GM13976 (cell line): Measurements from ENCODE around the gene PARL.

ENCODE experiments used
- DNase-seq: peaks from one replicate; pipeline ENCODE4 v3.0.0; 2012; ENCODE audit warnings: low spot score
- in situ Hi-C: fragments of 300-500 bp; cut with MboI; formaldehyde crosslinking; loops from one replicate; pipeline ENCODE4 v1.12.0; 2022; ENCODE audit warnings: low sequenced_read_pairs, mixed read lengths, inconsistent platforms; ENCODE audit not compliant: unreplicated experiment
- TF ChIP-seq, protein P1 (sequence below): IDR thresholded peaks from 2 replicates; pipeline ENCODE4 v1.5.1; 2012; ENCODE audit warnings: borderline replicate concordance, mild to moderate bottlenecking; ENCODE audit not compliant: insufficient read depth; ENCODE audit errors: extremely low read depth, missing control alignments, control extremely low read depth

PARL gene

GRCh38 chr3:183818041-183818620 is 66.5 kb downstream of the PARL start:
- in situ Hi-C loops, result no loop called here
- DNase-seq, result no peak
- TF ChIP-seq, protein P1, sequence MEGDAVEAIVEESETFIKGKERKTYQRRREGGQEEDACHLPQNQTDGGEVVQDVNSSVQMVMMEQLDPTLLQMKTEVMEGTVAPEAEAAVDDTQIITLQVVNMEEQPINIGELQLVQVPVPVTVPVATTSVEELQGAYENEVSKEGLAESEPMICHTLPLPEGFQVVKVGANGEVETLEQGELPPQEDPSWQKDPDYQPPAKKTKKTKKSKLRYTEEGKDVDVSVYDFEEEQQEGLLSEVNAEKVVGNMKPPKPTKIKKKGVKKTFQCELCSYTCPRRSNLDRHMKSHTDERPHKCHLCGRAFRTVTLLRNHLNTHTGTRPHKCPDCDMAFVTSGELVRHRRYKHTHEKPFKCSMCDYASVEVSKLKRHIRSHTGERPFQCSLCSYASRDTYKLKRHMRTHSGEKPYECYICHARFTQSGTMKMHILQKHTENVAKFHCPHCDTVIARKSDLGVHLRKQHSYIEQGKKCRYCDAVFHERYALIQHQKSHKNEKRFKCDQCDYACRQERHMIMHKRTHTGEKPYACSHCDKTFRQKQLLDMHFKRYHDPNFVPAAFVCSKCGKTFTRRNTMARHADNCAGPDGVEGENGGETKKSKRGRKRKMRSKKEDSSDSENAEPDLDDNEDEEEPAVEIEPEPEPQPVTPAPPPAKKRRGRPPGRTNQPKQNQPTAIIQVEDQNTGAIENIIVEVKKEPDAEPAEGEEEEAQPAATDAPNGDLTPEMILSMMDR, result no peak

DNA sequence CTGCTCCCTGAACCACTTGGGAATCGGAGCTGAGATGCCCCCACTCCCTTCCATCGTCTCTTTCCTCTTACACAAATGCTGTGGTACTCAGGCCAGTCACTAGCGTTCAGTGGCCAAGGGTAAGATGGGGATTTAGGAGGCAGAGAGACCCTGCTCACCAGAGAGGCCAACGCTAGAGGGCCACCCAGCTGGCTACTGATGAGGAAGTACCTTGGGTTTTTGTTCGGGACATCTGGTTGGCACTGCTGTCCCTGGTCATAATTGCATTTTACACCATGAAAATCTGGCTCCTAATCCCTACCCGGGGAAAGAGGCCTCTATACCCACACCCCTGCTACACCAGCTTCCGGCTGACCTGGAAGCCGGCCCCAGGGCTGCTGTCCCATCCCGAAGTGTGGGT is 67.0 kb downstream of the PARL start:
- in situ Hi-C loops, result no loop called here
- no peak for DNase-seq
- TF ChIP-seq, protein P1, result no peak

DNA sequence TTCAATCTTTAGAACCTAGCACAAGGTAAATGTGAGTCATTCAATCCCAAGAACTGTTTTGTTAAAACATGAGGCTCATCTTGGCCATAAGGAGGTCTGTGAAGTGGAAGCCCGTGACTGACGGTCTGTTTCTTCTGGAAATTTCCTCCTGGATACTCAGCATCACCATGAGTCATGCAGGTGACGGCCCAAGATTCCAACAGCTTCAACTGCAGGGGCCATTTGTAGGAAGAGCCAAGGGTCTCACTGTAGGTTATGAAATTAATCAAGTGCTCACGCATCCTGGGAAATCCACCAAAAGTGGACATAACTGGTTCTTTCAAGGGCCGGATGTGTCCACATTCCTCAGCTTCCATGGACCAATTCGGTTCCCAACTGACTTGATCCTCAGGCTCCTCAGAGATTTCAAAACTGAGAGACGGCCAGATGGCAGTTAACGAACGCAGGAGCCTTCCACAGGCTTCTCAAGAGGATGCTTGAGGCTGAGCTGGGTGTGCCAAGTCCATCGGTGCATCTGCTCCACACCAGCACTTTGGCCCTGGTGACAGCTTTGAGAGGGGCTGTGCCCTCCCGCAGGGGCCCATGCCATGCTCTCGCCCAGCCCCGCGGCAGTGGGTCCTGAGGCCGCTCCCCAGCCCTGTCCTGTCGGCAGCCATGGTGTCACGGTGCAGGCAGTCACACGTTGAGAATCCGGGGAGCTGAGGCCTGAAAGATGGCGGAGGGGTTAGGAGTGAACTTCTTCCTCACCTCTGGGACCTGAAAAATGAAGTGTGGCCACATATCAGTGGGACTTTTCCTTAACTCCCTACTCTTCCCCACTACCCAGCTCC is 67.8 kb downstream of the PARL start:
- TF ChIP-seq, protein P1, result no peak
- no peak for DNase-seq
- in situ Hi-C loops, result no loop called here

GRCh38 chr3:183815951-183816475 is 68.7 kb downstream of the PARL start:
- TF ChIP-seq, protein P1, result no peak
- DNase-seq, result no peak
- in situ Hi-C loops, result no loop called here

DNA sequence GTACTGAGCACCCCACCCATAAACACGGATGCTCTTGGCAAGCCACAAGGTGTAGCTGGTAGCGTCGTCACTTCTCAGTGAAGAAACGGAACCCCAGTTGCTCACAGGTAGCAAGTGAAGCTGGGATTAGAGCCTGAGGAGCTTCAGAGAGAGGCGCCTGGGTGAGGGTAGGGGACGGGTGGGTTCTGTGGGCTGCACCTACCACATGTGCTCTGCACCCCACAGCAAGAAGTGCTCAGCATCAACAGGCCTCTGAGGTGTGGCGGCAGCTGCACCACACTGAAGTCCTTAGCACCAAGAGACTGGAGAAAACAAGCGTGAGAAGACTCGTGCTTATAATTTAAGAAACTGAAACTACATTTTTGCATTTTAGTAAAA is 69.1 kb downstream of the PARL start:
- in situ Hi-C loops, result no loop called here
- TF ChIP-seq, protein P1, result no peak
- no peak for DNase-seq

GRCh38 chr3:183814240-183814639 is 70.4 kb downstream of the PARL start:
- TF ChIP-seq, protein P1, result no peak
- DNase-seq, result no peak
- in situ Hi-C loops, result no loop called here
